Neural cell (in vitro differentiated cells): ENCODE measurements around the gene MYO3B. TPM values are rescaled to one million over a fixed set of nuclear protein-coding genes. Genes with fewer than 3 reads are reported as not detected.

Experiments
- H2AFZ ChIP-seq: fragments of 200-600, 300-800 bp; sonication (generic), shearing (Covaris generic); 2 replicates; pipeline ENCODE4 v1.6.0; 2014; ENCODE audit warnings: low read depth, mild to moderate bottlenecking, antibody characterized with exemption, low read length, moderate library complexity
- H3F3A ChIP-seq: fragments of 200-600 bp; shearing (Covaris generic); 2 replicates; pipeline ENCODE4 v1.6.1; 2016; ENCODE audit warnings: mild to moderate bottlenecking, moderate library complexity, mixed read lengths, antibody characterized with exemption, low read length; ENCODE audit not compliant: insufficient read depth, poor library complexity, severe bottlenecking
- H3K27ac ChIP-seq: fragments of 200-600, 300-800 bp; sonication (generic), shearing (Covaris generic); 2 replicates; pipeline ENCODE4 v1.5.1; 2014; ENCODE audit warnings: mild to moderate bottlenecking, low read length, moderate library complexity
- H3K27me3 ChIP-seq: fragments of 300-800, 200-600 bp; sonication (generic), shearing (Covaris generic); 2 replicates; pipeline ENCODE4 v1.6.0; 2014; ENCODE audit warnings: mild to moderate bottlenecking, low read depth, low read length, moderate library complexity; ENCODE audit not compliant: insufficient read depth
- H3K36me3 ChIP-seq: fragments of 300-800, 200-600 bp; sonication (generic), shearing (Covaris generic); 2 replicates; pipeline ENCODE4 v1.5.1; 2014; ENCODE audit warnings: mild to moderate bottlenecking, antibody characterized with exemption, low read length, moderate library complexity; ENCODE audit not compliant: insufficient read depth
- H3K4me2 ChIP-seq: fragments of 300-800, 200-600 bp; sonication (generic), shearing (Covaris generic); 2 replicates; pipeline ENCODE4 v1.6.0; 2014; ENCODE audit warnings: mild to moderate bottlenecking, low read length
- H3K4me3 ChIP-seq: fragments of 300-800, 200-600 bp; sonication (generic), shearing (Covaris generic); 2 replicates; pipeline ENCODE4 v1.5.1; 2014; ENCODE audit warnings: mild to moderate bottlenecking, low read length, moderate library complexity
- H3K79me2 ChIP-seq: fragments of 200-600 bp; shearing (Covaris generic); replicated peaks from 2 replicates; pipeline ENCODE4 v1.6.0; 2014; ENCODE audit warnings: mild to moderate bottlenecking, low read length, moderate library complexity; ENCODE audit not compliant: insufficient read depth
- H3K9ac ChIP-seq: fragments of 300-800, 200-600 bp; sonication (generic), shearing (Covaris generic); 2 replicates; pipeline ENCODE4 v1.6.1; 2016; ENCODE audit warnings: mild to moderate bottlenecking, low read length, mixed read lengths
- H3K9me2 ChIP-seq: fragments of 200-600 bp; shearing (Covaris generic); 2 replicates; pipeline ENCODE4 v1.6.1; 2016; ENCODE audit warnings: mild to moderate bottlenecking, low read length, mixed read lengths; ENCODE audit not compliant: insufficient read depth
- H3K9me3 ChIP-seq: fragments of 200-600, 300-800 bp; sonication (generic), shearing (Covaris generic); 2 replicates; pipeline ENCODE4 v1.6.1; 2016; ENCODE audit warnings: mild to moderate bottlenecking, mixed run types, low read length, moderate library complexity, mixed read lengths
- H4K20me1 ChIP-seq: fragments of 200-600 bp; shearing (Covaris generic); 2 replicates; pipeline ENCODE4 v1.6.1; 2016; ENCODE audit warnings: mild to moderate bottlenecking, mixed run types; ENCODE audit not compliant: insufficient read depth
- EP300 ChIP-seq: fragments of 450-650 bp; conservative IDR thresholded peaks from 2 replicates; pipeline ENCODE4 v1.6.1; 2014; ENCODE audit warnings: antibody characterized with exemption, mild to moderate bottlenecking, moderate library complexity; ENCODE audit not compliant: poor library complexity, severe bottlenecking
- EZH2 ChIP-seq: fragments of 200-600, 300-800 bp; shearing (Covaris generic), sonication (generic); IDR thresholded peaks from 2 replicates; pipeline ENCODE4 v1.6.1; 2014; ENCODE audit warnings: antibody characterized with exemption, low read length, borderline replicate concordance, mild to moderate bottlenecking; ENCODE audit not compliant: insufficient read depth, poor library complexity, severe bottlenecking
- MXI1 ChIP-seq: fragments of 450-650 bp; conservative IDR thresholded peaks from 2 replicates; pipeline ENCODE4 v1.6.1; 2014; ENCODE audit warnings: antibody characterized with exemption, mild to moderate bottlenecking; ENCODE audit not compliant: poor library complexity, severe bottlenecking
- POLR2AphosphoS5 ChIP-seq: IDR thresholded peaks from 2 replicates; pipeline ENCODE4 v1.6.1; 2012
- RAD21 ChIP-seq: fragments of 450-650 bp; conservative IDR thresholded peaks from 2 replicates; pipeline ENCODE4 v1.6.1; 2014; ENCODE audit warnings: antibody characterized with exemption, mild to moderate bottlenecking, moderate library complexity
- REST ChIP-seq: IDR thresholded peaks from 2 replicates; pipeline ENCODE4 v1.6.1; 2012; ENCODE audit warnings: borderline replicate concordance
- SMC3 ChIP-seq: fragments of 450-650 bp; conservative IDR thresholded peaks from 2 replicates; pipeline ENCODE4 v1.6.1; 2014; ENCODE audit warnings: antibody characterized with exemption, mild to moderate bottlenecking, moderate library complexity; ENCODE audit not compliant: poor library complexity
- TAF1 ChIP-seq: IDR thresholded peaks from 2 replicates; pipeline ENCODE4 v1.6.1; 2012; ENCODE audit warnings: low read depth
- polyA plus RNA-seq: library from polyadenylated mRNA; depleted of rRNA; stranded (reverse); fragments of >200 nt; gene quantifications from 2 replicates; pipeline ENCODE4 v1.2.3, GENCODE V29; 2014
- TF ChIP-seq, protein P1 (sequence below): fragments of 450-650 bp; IDR thresholded peaks from 2 replicates; pipeline ENCODE4 v1.5.1; 2014; ENCODE audit warnings: antibody characterized with exemption, mild to moderate bottlenecking, moderate library complexity; ENCODE audit not compliant: poor library complexity, severe bottlenecking

Gene MYO3B
- polyA plus RNA-seq, 1 donor from 2014 or later: 0.11 TPM

DNA sequence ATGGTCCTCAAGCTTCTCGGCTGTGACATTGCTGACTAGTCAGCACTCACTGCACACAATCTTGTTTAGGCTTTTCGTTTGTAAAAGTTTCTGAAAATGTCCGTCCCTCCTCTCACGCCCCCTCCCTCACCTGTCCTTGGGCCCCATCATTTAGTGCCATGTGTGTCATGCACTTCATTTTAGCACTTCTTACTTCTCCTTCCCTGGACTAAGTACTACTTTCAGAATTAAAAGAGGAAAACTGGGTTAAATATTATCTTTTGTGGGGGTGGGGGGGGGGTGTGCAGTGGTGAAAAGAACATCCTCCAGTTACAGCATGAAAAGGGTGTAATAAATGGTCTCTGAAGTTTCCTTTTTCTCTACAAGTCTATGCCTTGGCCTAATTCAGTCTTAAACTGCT is 355.2 kb downstream of the MYO3B start (continued):
- no peak for TF ChIP-seq SMC3

DNA sequence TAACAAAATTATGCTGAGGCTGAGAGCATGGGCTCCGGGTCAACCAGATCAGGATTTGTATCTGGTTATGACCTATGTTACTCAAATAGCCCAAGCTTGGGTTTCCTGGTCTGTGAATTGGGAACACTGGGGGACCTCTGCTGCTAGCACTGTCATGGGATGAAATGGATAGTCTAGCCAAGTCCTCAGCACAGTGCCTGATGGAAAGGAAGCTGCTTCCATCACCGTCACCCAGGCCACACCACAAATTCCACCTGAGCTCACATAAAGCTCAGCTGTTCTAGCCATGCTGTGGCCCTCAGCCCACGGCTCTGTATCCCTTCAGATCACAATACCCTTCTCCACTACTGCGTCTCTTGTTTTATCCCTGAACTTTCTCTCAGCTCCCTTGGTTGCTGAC is 357.6 kb downstream of the MYO3B start:
- Histone ChIP-seq H3K9me3 (no peaks in the 10 kb centered on the region), H3F3A (no peaks in the 10 kb centered on the region), H2AFZ (no peak overlapping the region), H3K36me3 (no peaks in the 10 kb centered on the region), H3K4me3 (no peak overlapping the region), H4K20me1 (no peaks in the 10 kb centered on the region), H3K9ac (no peak overlapping the region), H3K27ac (no peak overlapping the region), H3K9me2 (no peaks in the 10 kb centered on the region), H3K79me2 (no peaks in the 10 kb centered on the region), H3K27me3 (no peaks in the 10 kb centered on the region), H3K4me2 (no peak overlapping the region)
- TF ChIP-seq SMC3 (no peak), MXI1 (no peak), EP300 (no peak), RAD21 (no peak), TAF1 (no peak), REST (no peak)
- TF ChIP-seq, protein P1, sequence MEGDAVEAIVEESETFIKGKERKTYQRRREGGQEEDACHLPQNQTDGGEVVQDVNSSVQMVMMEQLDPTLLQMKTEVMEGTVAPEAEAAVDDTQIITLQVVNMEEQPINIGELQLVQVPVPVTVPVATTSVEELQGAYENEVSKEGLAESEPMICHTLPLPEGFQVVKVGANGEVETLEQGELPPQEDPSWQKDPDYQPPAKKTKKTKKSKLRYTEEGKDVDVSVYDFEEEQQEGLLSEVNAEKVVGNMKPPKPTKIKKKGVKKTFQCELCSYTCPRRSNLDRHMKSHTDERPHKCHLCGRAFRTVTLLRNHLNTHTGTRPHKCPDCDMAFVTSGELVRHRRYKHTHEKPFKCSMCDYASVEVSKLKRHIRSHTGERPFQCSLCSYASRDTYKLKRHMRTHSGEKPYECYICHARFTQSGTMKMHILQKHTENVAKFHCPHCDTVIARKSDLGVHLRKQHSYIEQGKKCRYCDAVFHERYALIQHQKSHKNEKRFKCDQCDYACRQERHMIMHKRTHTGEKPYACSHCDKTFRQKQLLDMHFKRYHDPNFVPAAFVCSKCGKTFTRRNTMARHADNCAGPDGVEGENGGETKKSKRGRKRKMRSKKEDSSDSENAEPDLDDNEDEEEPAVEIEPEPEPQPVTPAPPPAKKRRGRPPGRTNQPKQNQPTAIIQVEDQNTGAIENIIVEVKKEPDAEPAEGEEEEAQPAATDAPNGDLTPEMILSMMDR: no peak

- no peaks in the 10 kb centered on the region for H3K27me3 ChIP-seq
- no peaks in the 10 kb centered on the region for H3F3A ChIP-seq
- H3K9me3 ChIP-seq: no peaks in the 10 kb centered on the region
- H3K79me2 ChIP-seq: no peaks in the 10 kb centered on the region
- no peaks in the 10 kb centered on the region for H4K20me1 ChIP-seq
- no peak overlapping the region for H3K9ac ChIP-seq
- no peak for TF ChIP-seq RAD21
- H3K27ac ChIP-seq: no peak overlapping the region
- H3K4me2 ChIP-seq: no peak overlapping the region
- H3K36me3 ChIP-seq: no peaks in the 10 kb centered on the region
- no peak overlapping the region for H2AFZ ChIP-seq
- no peak overlapping the region for H3K4me3 ChIP-seq
- H3K9me2 ChIP-seq: no peaks in the 10 kb centered on the region
These were observed 366.9 kb downstream of the MYO3B start for GRCh38 chr2:170544817-170545216.

DNA sequence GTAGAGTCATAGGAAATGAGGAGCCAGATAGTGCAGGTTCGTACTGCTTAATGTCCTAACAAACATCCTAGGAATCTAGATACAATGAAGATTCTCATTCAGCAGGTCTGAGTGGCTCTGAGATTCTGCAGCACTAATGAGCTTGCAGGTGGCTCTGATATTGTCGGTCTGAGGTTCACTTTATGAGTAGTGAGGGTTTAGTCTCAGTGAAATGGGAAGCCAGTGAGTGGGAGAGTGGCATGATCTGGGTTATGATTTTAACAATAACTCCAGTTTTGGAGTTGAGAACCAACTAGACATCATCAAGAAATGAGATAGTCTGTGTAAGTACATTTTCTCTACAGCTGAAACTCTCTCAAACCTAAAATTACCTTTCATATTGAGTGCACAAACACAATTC is 370.4 kb downstream of the MYO3B start:
- Histone ChIP-seq H3K27ac (no peak overlapping the region), H2AFZ (no peak overlapping the region), H3K4me3 (no peak overlapping the region), H3K4me2 (no peak overlapping the region), H3K36me3 (no peaks in the 10 kb centered on the region), H3F3A (no peaks in the 10 kb centered on the region), H3K9me2 (no peaks in the 10 kb centered on the region), H3K9me3 (no peaks in the 10 kb centered on the region), H3K27me3 (no peaks in the 10 kb centered on the region), H3K9ac (no peak overlapping the region), H3K79me2 (no peaks in the 10 kb centered on the region), H4K20me1 (no peaks in the 10 kb centered on the region)
- TF ChIP-seq EZH2 (no peak), EP300 (no peak), POLR2AphosphoS5 (no peak), RAD21 (no peak), SMC3 (no peak), TAF1 (no peak)
- TF ChIP-seq, protein P1: no peak
